ENCODE results near the gene MROH2A.

- no peak for TF ChIP-seq CTCF (IDR thresholded peaks at IDR 0.05)
- TF ChIP-seq POLR2A (IDR thresholded peaks at IDR 0.05) = no peak
These were observed 89.9 kb downstream of the MROH2A start, which contains the start of gene MSL3B for GRCh38 chr2:233867993-233868532.
